GM19395 (cell line): ENCODE data around the gene ASTN1.
"Not testable (repeated sequence)": the region's sequence is repeated elsewhere in the genome, so short reads cannot be mapped to it uniquely, and the experiment has no call there.

Experiments
- ATAC-seq: cut with Tn5 transposase; IDR thresholded peaks from one replicate; pipeline ENCODE4 v1.9.1; 2021; ENCODE audit warnings: mild to moderate bottlenecking, moderate library complexity; ENCODE audit not compliant: unreplicated experiment

The ASTN1 gene

GRCh38 chr1:177116941-177117340, 47.6 kb downstream of the ASTN1 start:
- no peak for ATAC-seq

GRCh38 chr1:177106614-177107365, 57.7 kb downstream of the ASTN1 start:
- no peak for ATAC-seq

DNA sequence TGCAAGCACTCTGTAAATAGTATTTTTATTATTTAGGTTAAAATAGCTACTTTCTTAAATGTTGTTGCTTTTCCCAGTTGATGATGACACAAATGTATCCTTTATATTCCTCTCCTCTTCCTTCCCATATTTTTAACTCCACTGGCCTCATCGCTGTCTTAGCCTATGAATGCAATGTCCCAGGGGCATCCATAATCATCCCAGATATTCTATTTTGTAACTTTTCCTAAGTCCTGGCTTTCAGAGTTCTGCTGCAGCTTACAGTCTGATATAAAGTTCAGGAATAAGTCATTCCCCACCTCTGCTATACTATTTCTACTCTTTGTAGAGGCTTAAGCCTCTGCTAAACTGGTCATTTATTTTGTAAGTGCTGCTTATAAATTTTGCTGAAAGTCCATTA, 58.3 kb downstream of the ASTN1 start:
- no peak for ATAC-seq

GRCh38 chr1:177103005-177103852, 61.3 kb downstream of the ASTN1 start:
- no peak for ATAC-seq

- no peak for ATAC-seq
These were observed 72.5 kb downstream of the ASTN1 start for GRCh38 chr1:177092001-177092400.

DNA sequence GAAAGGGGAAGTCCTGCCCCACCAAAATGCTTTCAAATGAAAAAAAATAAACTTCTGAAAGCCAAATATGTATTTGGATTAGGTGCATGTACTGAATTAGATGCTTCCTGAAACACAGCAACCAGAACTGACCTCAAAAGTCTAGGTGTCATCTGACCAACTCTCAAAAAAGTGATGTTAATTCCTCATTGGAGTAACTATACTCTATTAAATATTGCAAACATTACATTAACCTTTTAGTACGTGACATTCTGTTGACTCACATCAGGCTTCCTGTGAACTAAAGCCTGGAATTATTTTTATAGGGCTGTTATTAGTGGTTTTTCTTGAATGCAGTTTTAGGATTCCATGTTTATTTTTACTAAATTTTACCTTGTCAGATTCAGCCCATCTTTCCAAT, 73.5 kb downstream of the ASTN1 start:
- no peak for ATAC-seq

GRCh38 chr1:177088966-177089365, 75.5 kb downstream of the ASTN1 start:
- no peak for ATAC-seq

- ATAC-seq, result no peak
These were observed 81.4 kb downstream of the ASTN1 start for GRCh38 chr1:177082855-177083693.

DNA sequence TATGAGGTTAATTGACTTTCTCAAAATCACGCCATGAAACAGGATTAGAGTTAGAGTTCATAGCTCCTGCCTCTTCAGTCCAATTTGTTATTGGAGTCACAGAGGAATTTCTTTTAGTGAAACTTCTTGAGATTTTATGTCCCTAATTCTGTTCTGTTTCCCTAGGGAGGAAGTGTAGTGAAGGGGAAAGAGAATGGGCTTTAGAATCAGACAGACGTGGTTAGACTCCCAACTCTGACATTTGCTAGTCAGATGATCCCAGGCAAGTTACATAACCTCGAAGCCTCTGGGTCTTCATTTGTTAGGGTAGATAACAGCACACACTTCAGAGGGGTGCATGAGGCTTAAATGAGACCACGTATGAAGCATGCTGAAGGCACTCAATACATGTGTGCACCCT, 83.9 kb downstream of the ASTN1 start:
- ATAC-seq, result no peak

DNA sequence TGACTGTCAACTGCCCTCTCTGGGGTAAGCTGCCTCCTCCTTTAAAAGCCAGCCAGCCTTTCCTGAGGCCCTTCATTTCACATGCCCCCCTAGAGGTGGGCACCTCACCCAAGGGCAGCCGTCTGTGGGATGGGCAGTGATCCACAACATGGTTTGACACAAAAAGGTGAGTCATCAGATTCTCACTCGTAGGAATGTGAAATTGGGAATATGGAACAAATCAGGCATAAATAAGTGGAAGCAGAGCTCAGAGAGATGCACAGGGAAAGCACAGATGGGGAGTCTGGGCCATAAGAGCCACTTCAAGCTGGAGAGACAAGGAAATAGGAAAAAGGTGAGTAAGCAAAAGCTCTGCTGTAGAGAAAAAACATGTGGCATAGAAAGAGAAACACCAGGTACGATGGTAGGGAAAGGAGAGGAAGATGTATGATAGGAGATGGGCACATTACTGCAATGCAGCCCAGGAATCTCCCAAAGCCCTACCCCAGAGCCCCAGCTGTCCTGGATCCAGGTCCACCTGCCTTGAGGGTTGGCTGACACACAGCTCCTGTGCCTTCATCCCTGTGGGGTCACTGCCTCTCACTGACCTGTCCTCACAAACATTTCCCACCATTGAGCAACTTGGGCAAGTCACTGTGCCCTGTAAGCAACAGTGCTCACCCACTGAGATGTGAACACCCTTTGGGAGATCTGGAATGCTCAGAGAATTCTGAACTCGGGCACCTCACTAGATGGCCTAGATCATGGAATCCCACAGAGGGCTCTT, 86.6 kb downstream of the ASTN1 start:
- ATAC-seq, result no peak

DNA sequence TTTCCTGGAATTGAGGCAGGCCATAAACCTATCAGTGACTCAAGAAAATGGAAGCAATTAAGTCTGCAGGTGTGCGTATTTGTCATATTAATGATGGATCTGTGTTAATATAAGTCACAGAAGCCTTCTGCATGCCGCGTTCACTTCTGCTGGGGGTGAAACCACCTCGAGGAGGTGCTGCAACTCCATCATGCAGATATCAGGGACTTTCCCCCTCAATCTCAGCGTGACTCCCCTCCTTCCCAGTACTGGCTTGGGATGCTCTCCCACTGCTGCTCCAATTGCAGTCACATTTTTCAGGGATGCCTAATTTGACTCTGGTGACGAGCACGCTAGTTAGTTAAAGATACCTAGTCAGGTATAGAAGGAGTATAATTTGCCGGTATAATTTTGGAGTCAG, 87.5 kb downstream of the ASTN1 start:
- no peak for ATAC-seq

DNA sequence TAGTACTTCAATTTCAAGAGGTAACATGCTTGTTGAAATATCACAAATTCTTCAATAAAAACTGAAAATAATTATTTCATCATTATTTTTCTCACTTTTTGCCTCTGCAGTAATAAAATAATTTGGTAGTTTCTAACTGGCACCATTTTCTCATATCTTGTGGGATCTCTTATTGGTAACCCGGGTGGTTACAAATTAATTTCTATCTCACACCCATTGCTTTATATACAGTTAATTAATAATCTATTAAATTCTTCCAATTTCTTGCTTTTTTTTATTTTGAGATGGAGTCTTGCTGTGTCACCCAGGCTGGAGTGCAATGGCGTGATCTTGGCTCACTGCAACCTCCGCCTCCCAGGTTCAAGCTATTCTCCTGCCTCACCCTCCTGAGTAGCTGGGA, 89.7 kb downstream of the ASTN1 start:
- not testable (repeated sequence) for ATAC-seq

DNA sequence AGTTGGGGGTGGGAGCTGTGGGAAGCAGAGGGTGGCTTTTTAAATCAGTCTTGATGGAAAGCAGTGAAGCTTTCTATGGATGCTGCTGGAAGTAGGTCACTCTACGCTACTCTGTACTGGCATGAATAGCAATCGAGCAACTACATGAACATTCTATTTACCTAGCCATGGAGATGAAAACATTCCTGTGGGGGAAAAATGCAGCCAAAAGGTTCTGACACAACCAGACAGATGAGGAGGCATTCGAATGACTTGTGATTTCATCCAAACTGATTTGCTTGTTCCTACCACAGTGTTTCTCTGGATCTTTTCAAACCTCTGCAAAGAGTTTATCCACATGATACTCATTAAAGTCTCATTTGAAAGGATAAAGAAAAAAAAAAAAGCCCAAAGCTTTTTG, 95.0 kb downstream of the ASTN1 start:
- ATAC-seq, result no peak

DNA sequence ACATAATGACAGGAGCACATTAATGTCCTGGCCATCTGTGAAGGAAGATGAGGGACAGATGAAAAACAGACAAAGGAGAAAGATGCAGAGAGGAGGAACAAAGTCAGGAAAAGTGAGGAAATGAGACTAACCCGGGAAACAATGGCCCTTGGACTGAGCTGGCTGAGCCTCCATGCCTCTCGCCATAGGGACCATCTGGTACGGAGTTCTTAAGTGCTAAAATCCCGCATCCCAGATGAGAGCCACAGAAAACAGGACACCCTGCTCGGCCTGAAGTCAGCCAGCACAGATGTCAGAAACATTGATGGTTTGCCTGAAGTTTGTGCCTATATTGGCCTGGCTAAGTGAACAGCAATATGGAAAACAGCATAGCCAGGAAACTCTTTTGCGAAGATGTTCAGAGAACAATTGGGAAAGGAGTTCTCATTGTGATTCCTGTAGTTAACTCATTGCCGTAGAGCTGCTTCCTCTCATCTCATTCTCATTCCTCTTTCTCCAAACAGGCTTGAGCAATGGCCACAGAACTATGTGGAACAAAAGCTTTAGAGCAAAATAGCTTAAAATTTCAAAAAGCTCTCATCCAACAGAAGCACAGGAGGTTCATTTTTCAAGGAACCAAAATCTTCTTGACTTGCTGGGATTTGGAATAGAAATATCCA, 96.6 kb downstream of the ASTN1 start:
- no peak for ATAC-seq

- no peak for ATAC-seq
These were observed 99.1 kb downstream of the ASTN1 start for GRCh38 chr1:177065430-177065829.

DNA sequence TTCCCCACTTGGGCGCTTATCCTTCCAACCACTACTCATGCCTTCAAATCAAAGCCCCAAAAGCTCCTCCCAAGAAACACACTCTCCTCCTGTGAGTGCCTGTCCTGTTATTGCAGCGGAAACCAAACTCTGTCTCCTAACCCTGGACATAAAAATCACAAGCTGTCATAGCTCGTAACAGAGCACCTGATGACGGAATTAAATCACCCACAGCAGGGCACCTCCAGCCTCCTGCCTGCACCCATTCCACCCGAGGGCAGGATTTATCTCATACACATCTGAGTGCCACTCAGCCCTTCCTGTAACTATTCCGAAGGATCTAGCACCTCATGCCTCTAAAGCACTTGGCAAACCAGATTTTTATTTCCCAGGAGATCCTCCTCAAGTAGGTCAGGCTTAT, 100.9 kb downstream of the ASTN1 start:
- ATAC-seq, result no peak

DNA sequence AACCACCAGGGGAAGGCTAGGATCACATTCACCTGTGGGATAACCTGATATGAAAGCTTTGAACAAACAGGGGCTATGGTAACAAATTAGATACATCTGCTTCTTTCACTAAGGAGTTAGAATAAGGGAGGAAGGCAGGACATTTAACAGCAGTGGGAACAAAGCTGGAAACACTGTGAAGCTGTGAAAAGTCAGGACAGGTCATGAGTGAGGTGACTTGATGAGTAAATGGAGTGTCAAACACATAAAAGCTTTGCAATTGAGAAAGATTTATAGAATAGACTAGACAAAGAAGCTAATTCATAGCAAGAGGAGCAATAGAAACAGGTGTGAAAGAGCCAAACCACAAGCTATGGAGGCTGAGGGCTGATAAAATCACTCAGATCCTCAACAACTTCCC, 110.0 kb downstream of the ASTN1 start:
- no peak for ATAC-seq

GRCh38 chr1:177053648-177054047, 110.9 kb downstream of the ASTN1 start:
- peak; percentile 67 for ATAC-seq

DNA sequence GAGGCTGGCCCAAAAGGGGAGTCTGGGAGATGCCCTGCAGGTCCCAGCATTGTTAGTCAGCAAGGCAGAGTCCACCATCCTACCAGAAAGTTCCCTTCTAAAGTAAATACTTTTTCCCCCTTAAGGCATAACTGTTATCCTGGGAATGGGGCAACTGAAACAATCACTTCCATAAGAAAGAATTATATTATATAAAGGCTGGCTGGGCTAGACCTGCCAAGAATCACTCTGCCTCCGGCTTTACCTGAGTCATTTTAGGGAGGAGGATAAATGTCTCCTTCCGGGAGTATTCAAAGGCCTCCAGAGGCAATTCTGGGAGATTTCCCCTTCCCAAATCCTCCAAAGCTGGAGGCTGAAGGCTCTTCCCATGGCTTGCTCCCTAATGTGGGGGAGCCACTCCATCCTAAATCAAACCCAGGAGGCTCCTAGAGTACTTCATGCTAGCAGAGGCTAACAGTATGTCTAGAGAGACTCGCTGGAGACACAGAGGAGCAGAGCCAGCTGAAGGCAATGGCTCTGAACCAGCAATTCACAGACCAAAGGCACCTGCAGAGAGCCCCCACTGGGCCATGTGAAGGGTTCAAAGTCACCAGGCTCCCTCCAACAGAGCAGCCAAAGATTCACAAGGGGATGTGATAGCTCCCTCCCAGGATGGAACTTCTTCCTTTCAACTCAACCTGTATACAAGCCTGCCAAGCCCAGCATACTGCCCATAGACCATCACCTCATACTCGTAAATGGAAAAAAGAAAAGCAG, 116.0 kb downstream of the ASTN1 start:
- no peak for ATAC-seq
